RWPE2 (cell line): ENCODE measurements around the gene SPATA9.

Experiments used
- ATAC-seq: fragments of 200-7000 bp; cut with Tn5 transposase; 3 replicates; pipeline ENCODE4 v1.9.1; 2021; ENCODE audit warnings: low read depth
- DNase-seq: peaks from one replicate; pipeline ENCODE4 v3.0.0-alpha.2; 2020; ENCODE audit warnings: low spot score
- H3K27ac ChIP-seq: fragments of 450-650 bp; 2 replicates; pipeline ENCODE4 v1.5.1; 2017; ENCODE audit warnings: mild to moderate bottlenecking; ENCODE audit not compliant: poor library complexity, severe bottlenecking
- H3K27me3 ChIP-seq: fragments of 250-450 bp; sonication (Bioruptor Pico); 2 replicates; pipeline ENCODE4 v1.5.1; 2021; ENCODE audit warnings: mild to moderate bottlenecking, moderate library complexity; ENCODE audit not compliant: insufficient read depth, poor library complexity, severe bottlenecking
- H3K36me3 ChIP-seq: fragments of 250-450 bp; sonication (Bioruptor Pico); 2 replicates; pipeline ENCODE4 v1.5.1; 2020; ENCODE audit warnings: low read depth, mild to moderate bottlenecking, moderate library complexity
- H3K4me1 ChIP-seq: fragments of 250-450 bp; sonication (Bioruptor Pico); 2 replicates; pipeline ENCODE4 v1.5.1; 2021; ENCODE audit warnings: mild to moderate bottlenecking, moderate library complexity; ENCODE audit not compliant: insufficient read depth, poor library complexity, severe bottlenecking
- H3K4me3 ChIP-seq: fragments of 250-450 bp; sonication (Bioruptor Pico); 2 replicates; pipeline ENCODE4 v1.5.1; 2021; ENCODE audit warnings: mild to moderate bottlenecking, moderate library complexity; ENCODE audit not compliant: severe bottlenecking
- H3K9me3 ChIP-seq: fragments of 250-450 bp; sonication (Bioruptor Pico); 2 replicates; pipeline ENCODE4 v1.5.1; 2021; ENCODE audit warnings: mild to moderate bottlenecking, moderate library complexity; ENCODE audit not compliant: severe bottlenecking
- CTCF ChIP-seq: fragments of 450-650 bp; IDR thresholded peaks from one replicate; pipeline ENCODE4 v1.5.1; 2017; ENCODE audit warnings: mild to moderate bottlenecking, moderate library complexity; ENCODE audit not compliant: poor library complexity, severe bottlenecking

The SPATA9 gene

DNA sequence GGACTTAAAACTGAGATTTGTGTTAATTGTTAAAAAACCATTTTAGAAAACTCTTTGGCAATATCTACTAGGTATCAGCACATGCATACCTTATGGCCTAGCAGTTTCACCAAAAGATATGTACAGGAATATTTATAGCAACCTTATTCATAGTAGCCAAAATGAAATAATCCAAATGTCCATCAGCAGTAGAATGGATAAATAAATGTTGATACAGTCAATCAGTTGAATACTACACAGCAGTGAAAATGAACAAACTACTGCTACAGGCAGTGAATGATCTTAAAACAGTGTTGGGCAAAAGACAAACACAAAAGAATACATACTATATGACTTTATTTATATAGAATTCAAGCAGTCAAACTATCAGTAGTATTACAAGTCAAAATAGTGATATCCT, 19.8 kb downstream of the SPATA9 start:
- H3K4me1 ChIP-seq: no peaks in the 10 kb centered on the region
- H3K27ac ChIP-seq: no peak overlapping the region
- no peak for ATAC-seq
- H3K27me3 ChIP-seq: no peaks in the 10 kb centered on the region
- H3K36me3 ChIP-seq: no peaks in the 10 kb centered on the region
- no peak overlapping the region for H3K4me3 ChIP-seq
- no peak for TF ChIP-seq CTCF
- DNase-seq: no peak
- H3K9me3 ChIP-seq: no peaks in the 10 kb centered on the region

- no peaks in the 10 kb centered on the region for H3K4me1 ChIP-seq
- no peak overlapping the region for H3K27ac ChIP-seq
- no peaks in the 10 kb centered on the region for H3K36me3 ChIP-seq
- DNase-seq (no peak), ATAC-seq (no peak)
- no peaks in the 10 kb centered on the region for H3K27me3 ChIP-seq
- no peak for TF ChIP-seq CTCF
- H3K9me3 ChIP-seq: no peaks in the 10 kb centered on the region
- H3K4me3 ChIP-seq: no peak overlapping the region
Observed at GRCh38 chr5:95660060-95660459, 22.7 kb downstream of the SPATA9 start.

- Histone ChIP-seq H3K27ac (no peak overlapping the region), H3K4me3 (no peak overlapping the region), H3K36me3 (no peaks in the 10 kb centered on the region), H3K9me3 (no peaks in the 10 kb centered on the region), H3K4me1 (no peaks in the 10 kb centered on the region), H3K27me3 (no peaks in the 10 kb centered on the region)
- no peak for TF ChIP-seq CTCF
- DNase-seq (no peak), ATAC-seq (no peak)
Observed at GRCh38 chr5:95655575-95655974, 27.2 kb downstream of the SPATA9 start.

GRCh38 chr5:95654196-95654595, 28.6 kb downstream of the SPATA9 start:
- no peaks in the 10 kb centered on the region for H3K36me3 ChIP-seq
- DNase-seq (no peak), ATAC-seq (no peak)
- H3K4me3 ChIP-seq: no peak overlapping the region
- no peaks in the 10 kb centered on the region for H3K9me3 ChIP-seq
- H3K27ac ChIP-seq: no peak overlapping the region
- no peaks in the 10 kb centered on the region for H3K4me1 ChIP-seq
- H3K27me3 ChIP-seq: no peaks in the 10 kb centered on the region
- no peak for TF ChIP-seq CTCF

DNA sequence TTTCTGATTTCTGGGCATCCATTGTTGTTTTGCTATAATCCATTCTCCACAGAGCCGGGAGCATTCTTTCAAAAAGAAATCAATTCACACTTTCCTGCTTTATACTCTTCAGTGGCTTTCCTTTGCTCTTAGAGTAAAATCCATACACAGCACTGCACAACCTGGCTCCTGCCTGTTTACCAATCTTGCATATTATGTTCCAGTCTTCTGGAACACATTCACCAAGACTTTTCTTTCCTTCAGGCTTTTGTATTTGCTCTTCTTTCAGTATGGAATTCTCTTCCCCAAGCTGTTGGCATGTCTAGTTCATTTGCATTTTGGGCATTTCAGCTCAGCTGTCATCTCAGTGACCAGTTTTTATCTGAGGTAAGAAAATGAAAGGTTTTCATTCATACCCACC, 29.9 kb downstream of the SPATA9 start:
- Histone ChIP-seq H3K9me3 (no peaks in the 10 kb centered on the region), H3K36me3 (peaks cover 3% of the 10 kb centered on the region; the same call in 1 of the 2 replicates), H3K27ac (no peak overlapping the region), H3K27me3 (no peaks in the 10 kb centered on the region), H3K4me1 (peaks cover 4% of the 10 kb centered on the region), H3K4me3 (no peak overlapping the region)
- DNase-seq (no peak), ATAC-seq (no peak)
- TF ChIP-seq CTCF: no peak
